OCI-LY1 (cell line): Measurements from ENCODE around the gene ARHGEF16.

Experiments used
- H2AFZ ChIP-seq: fragments of 200-600 bp; sonication (generic), shearing (Covaris generic); 2 replicates; pipeline ENCODE4 v1.6.0; 2014; ENCODE audit warnings: antibody characterized with exemption, mild to moderate bottlenecking, low read length
- H3F3A ChIP-seq: fragments of 200-600 bp; sonication (generic), shearing (Covaris generic); 2 replicates; pipeline ENCODE4 v1.6.0; 2014; ENCODE audit warnings: mild to moderate bottlenecking, antibody characterized with exemption, low read length, moderate library complexity; ENCODE audit not compliant: insufficient read depth
- H3K27ac ChIP-seq: fragments of 200-600 bp; sonication (generic); 2 replicates; pipeline ENCODE4 v1.5.1; 2014; ENCODE audit warnings: low read length, mixed run types, mild to moderate bottlenecking, low read depth; ENCODE audit not compliant: poor library complexity, severe bottlenecking
- H3K27me3 ChIP-seq: fragments of 200-600 bp; sonication (generic); 2 replicates; pipeline ENCODE4 v1.6.0; 2014; ENCODE audit warnings: antibody characterized with exemption, mild to moderate bottlenecking, low read length, moderate library complexity; ENCODE audit not compliant: insufficient read depth
- H3K36me3 ChIP-seq: fragments of 200-600 bp; sonication (generic); 2 replicates; pipeline ENCODE4 v1.6.1; 2014; ENCODE audit warnings: mild to moderate bottlenecking, antibody characterized with exemption, low read length, moderate library complexity, mixed read lengths; ENCODE audit not compliant: insufficient read depth
- H3K4me1 ChIP-seq: fragments of 200-600 bp; sonication (generic); 2 replicates; pipeline ENCODE4 v1.5.1; 2014; ENCODE audit warnings: mild to moderate bottlenecking, low read length, moderate library complexity; ENCODE audit not compliant: insufficient read depth, severe bottlenecking
- H3K4me2 ChIP-seq: fragments of 200-600 bp; sonication (generic), shearing (Covaris generic); 2 replicates; pipeline ENCODE4 v1.6.1; 2014; ENCODE audit warnings: low read length
- H3K4me3 ChIP-seq: fragments of 200-600 bp; sonication (generic); 2 replicates; pipeline ENCODE4 v1.5.1; 2014; ENCODE audit warnings: low read length, low read depth, mild to moderate bottlenecking, mixed read lengths; ENCODE audit not compliant: poor library complexity, severe bottlenecking
- H3K79me2 ChIP-seq: fragments of 200-600 bp; shearing (Covaris generic); 2 replicates; pipeline ENCODE4 v1.6.1; 2016; ENCODE audit warnings: mixed run types, low read length, mixed read lengths; ENCODE audit not compliant: insufficient read depth
- H3K9ac ChIP-seq: fragments of 200-600 bp; sonication (generic), shearing (Covaris generic); 2 replicates; pipeline ENCODE4 v1.6.1; 2014; ENCODE audit warnings: mild to moderate bottlenecking, low read length, mixed read lengths
- H3K9me2 ChIP-seq: fragments of 200-600 bp; sonication (generic), shearing (Covaris generic); 2 replicates; pipeline ENCODE4 v1.6.1; 2014; ENCODE audit warnings: low read depth, mild to moderate bottlenecking, low read length, mixed read lengths
- H3K9me3 ChIP-seq: fragments of 200-600 bp; shearing (Covaris generic); 2 replicates; pipeline ENCODE4 v1.6.1; 2014; ENCODE audit warnings: low read length, mixed read lengths
- H4K20me1 ChIP-seq: fragments of 200-600 bp; sonication (generic), shearing (Covaris generic); 2 replicates; pipeline ENCODE4 v1.6.0; 2016; ENCODE audit warnings: mild to moderate bottlenecking, low read length; ENCODE audit not compliant: insufficient read depth
- CTCF ChIP-seq: fragments of 200-600 bp; sonication (generic), shearing (Covaris generic); IDR thresholded peaks from 2 replicates; pipeline ENCODE4 v1.5.1; 2017; ENCODE audit warnings: mild to moderate bottlenecking, antibody characterized with exemption, low read length, moderate library complexity, mixed read lengths
- EZH2 ChIP-seq: fragments of 200-600 bp; sonication (generic), shearing (Covaris generic); IDR thresholded peaks from 2 replicates; pipeline ENCODE4 v1.8.0; 2017; ENCODE audit warnings: borderline replicate concordance, mixed run types, mild to moderate bottlenecking, antibody characterized with exemption, low read length, moderate library complexity, mixed read lengths

ARHGEF16 gene

DNA sequence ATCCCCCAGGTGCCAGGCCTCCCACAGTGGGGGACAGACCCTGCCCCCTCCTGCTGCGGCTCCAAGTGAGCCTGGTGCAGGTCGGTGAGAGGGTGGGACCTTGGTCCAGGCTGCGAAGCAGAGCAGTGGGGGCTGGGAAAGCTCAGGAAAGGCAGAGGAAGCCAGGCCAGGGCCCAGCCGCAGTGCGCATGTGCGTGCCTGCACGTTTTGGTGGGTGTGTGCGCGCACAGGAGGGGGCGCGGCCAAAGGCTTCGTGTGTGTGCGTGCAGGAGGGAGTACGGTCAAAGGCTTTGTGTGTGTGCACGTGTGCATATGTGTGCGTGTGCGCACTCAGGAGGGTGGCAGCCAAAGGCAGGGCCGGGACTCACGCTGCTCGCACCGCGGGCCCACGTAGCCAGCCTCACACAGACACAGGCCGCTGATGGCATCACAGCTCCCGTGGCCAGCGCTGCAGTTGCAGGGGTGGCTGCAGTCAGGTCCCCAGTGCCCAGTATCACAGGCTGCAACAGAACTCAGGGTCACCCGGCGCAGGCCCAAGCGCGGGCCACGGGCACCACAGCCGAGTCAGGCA, 45.9 kb downstream of the ARHGEF16 start:
- no peaks in the 10 kb centered on the region for H3K4me1 ChIP-seq
- no peak overlapping the region for H2AFZ ChIP-seq
- no peak overlapping the region for H3K27ac ChIP-seq
- no peak overlapping the region for H3K4me3 ChIP-seq
- no peaks in the 10 kb centered on the region for H3K9me3 ChIP-seq
- no peaks in the 10 kb centered on the region for H4K20me1 ChIP-seq
- no peak overlapping the region for H3K9ac ChIP-seq
- no peak overlapping the region for H3K4me2 ChIP-seq
- no peaks in the 10 kb centered on the region for H3K36me3 ChIP-seq
- H3F3A ChIP-seq = no peaks in the 10 kb centered on the region
- no peaks in the 10 kb centered on the region for H3K79me2 ChIP-seq
- no peaks in the 10 kb centered on the region for H3K9me2 ChIP-seq
- TF ChIP-seq CTCF = no peak
- no peak for TF ChIP-seq EZH2
- no peaks in the 10 kb centered on the region; the same call in 1 of the 2 replicates for H3K27me3 ChIP-seq

GRCh38 chr1:3501437-3501836, 47.0 kb downstream of the ARHGEF16 start:
- Histone ChIP-seq H4K20me1 (no peaks in the 10 kb centered on the region), H3F3A (no peaks in the 10 kb centered on the region), H3K79me2 (no peaks in the 10 kb centered on the region), H3K9ac (no peak overlapping the region), H3K4me3 (no peak overlapping the region), H3K9me3 (no peaks in the 10 kb centered on the region), H3K4me1 (no peaks in the 10 kb centered on the region), H3K4me2 (no peak overlapping the region), H3K27ac (no peak overlapping the region), H3K27me3 (no peaks in the 10 kb centered on the region; the same call in 1 of the 2 replicates), H3K36me3 (no peaks in the 10 kb centered on the region), H3K9me2 (no peaks in the 10 kb centered on the region), H2AFZ (no peak overlapping the region)
- TF ChIP-seq CTCF = no peak
- TF ChIP-seq EZH2 = no peak

- Histone ChIP-seq H3K4me2 (no peak overlapping the region), H4K20me1 (no peaks in the 10 kb centered on the region), H2AFZ (no peak overlapping the region), H3K9ac (no peak overlapping the region), H3K9me3 (no peaks in the 10 kb centered on the region), H3F3A (no peaks in the 10 kb centered on the region), H3K27ac (no peak overlapping the region), H3K4me3 (no peak overlapping the region), H3K9me2 (no peaks in the 10 kb centered on the region), H3K79me2 (no peaks in the 10 kb centered on the region), H3K36me3 (no peaks in the 10 kb centered on the region), H3K27me3 (peaks cover 5% of the 10 kb centered on the region; the same call in 1 of the 2 replicates), H3K4me1 (no peaks in the 10 kb centered on the region)
- no peak for TF ChIP-seq CTCF
- no peak for TF ChIP-seq EZH2
Observed at GRCh38 chr1:3501856-3502640, 47.6 kb downstream of the ARHGEF16 start.
